ENCODE results near the gene KAT8. TPM values are rescaled to one million over a fixed set of nuclear protein-coding genes. Genes with fewer than 3 reads are reported as not detected.

The KAT8 gene
- total and polyA plus RNA-seq, 2 of the 13 experiments (the other 11 are each of a cell fraction or from before 2014, with no cell fraction given), result 79.0 to 84.2 TPM

- TF ChIP-seq ZNF670 (CRISPR knock-in tag; IDR thresholded peaks at IDR 0.05; ENCODE audit: borderline replicate concordance), result no peak; the same call in 1 of the 2 replicates
- no peak for TF ChIP-seq JUND (CRISPR knock-in tag; IDR thresholded peaks at IDR 0.05)
- TF ChIP-seq ZFP36 (IDR thresholded peaks at IDR 0.05; ENCODE audit: borderline replicate concordance, low read depth, low read length, partially characterized antibody), result no peak
- TF ChIP-seq HMGXB4 (CRISPR knock-in tag; IDR thresholded peaks at IDR 0.05; ENCODE audit: borderline replicate concordance in 1 of 2, low read depth in 1 of 2), result peak; percentile 63 to 67; a peak in 2 of 4 replicates
- no peak for TF ChIP-seq ZNF12 (CRISPR knock-in tag; IDR thresholded peaks at IDR 0.05)
- TF ChIP-seq ZNF143 (CRISPR knock-in tag; IDR thresholded peaks at IDR 0.05), result peak; percentile 79
- no peak; the same call in 1 of the 2 replicates for TF ChIP-seq ZNF280B (CRISPR knock-in tag; IDR thresholded peaks at IDR 0.05; ENCODE audit: borderline replicate concordance)
- TF ChIP-seq RFXANK (CRISPR knock-in tag; IDR thresholded peaks at IDR 0.05), result 0 out of 2 replicates have a peak, but pooled peaks have one; percentile 21
- no peak for TF ChIP-seq ISX (CRISPR knock-in tag; conservative IDR thresholded peaks at IDR 0.05)
- peak; percentile 87 for TF ChIP-seq NAIF1 (CRISPR knock-in tag; IDR thresholded peaks at IDR 0.05; ENCODE audit: borderline replicate concordance)
- peak; percentile 26; the same call in 1 of the 2 replicates for TF ChIP-seq ZBTB10 (CRISPR knock-in tag; IDR thresholded peaks at IDR 0.05; ENCODE audit: borderline replicate concordance)
- peak; percentile 35; the same call in 1 of the 2 replicates for TF ChIP-seq NCOA2 (CRISPR knock-in tag; IDR thresholded peaks at IDR 0.05)
- TF ChIP-seq ELF4 (CRISPR knock-in tag; IDR thresholded peaks at IDR 0.05; ENCODE audit: borderline replicate concordance), result peak; percentile 90; the same call in 1 of the 2 replicates
- no peak for TF ChIP-seq ZMAT5 (CRISPR knock-in tag; IDR thresholded peaks at IDR 0.05; ENCODE audit: borderline replicate concordance, low read depth)
- peak; percentile 35; the same call in 1 of the 2 replicates for TF ChIP-seq ZNF441 (CRISPR knock-in tag; IDR thresholded peaks at IDR 0.05; ENCODE audit: borderline replicate concordance)
- TF ChIP-seq SMYD3 (CRISPR knock-in tag; IDR thresholded peaks at IDR 0.05), result peak; percentile 95
- peak; percentile 25; the same call in 1 of the 2 replicates for TF ChIP-seq TBX2 (CRISPR knock-in tag; IDR thresholded peaks at IDR 0.05; ENCODE audit: borderline replicate concordance)
- TF ChIP-seq SYNCRIP (IDR thresholded peaks at IDR 0.05; ENCODE audit: insufficient read depth, low read depth, low read length), result no peak
- TF ChIP-seq ZNF678 (CRISPR knock-in tag; IDR thresholded peaks at IDR 0.05), result no peak
Measured at GRCh38 chr16:31073970-31074813, 43.3 kb upstream of the KAT8 start, which contains the start of the genes ZNF646 and ZNF668 (continued).

Measured in HepG2 (cell line).